ENCODE measurements around the gene MDP1. TPM values are rescaled to one million over a fixed set of nuclear protein-coding genes. Genes with fewer than 3 reads are reported as not detected.

The MDP1 gene
- polyA plus RNA-seq, 1 of the 3 experiments (the other 2 are of a cell fraction): 36.7 TPM

DNA sequence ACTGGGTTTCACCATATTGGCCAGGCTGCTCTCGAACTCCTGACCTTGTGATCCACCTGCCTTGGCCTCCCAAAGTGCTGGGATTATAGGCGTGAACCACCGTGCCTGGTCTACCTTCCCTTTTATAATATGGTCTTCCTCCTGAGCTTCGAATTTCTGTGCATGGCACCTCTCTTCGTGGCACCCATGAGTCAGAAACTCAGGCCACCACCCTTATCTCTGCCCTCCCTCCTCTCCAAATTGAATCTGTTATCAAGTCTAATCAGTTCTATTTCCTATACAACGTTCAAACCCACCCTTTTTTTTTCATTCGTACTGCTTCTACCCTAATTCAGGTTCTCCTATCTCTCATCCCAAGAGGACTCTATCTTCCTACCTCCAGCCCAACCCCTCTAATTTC is 31.6 kb upstream of the MDP1 start:
- Histone ChIP-seq H3K27me3 (ENCODE audit: insufficient read depth) (no peaks in the 10 kb centered on the region), H3K9ac (no peak overlapping the region), H3K27ac (ENCODE audit: low read depth in 2 of 2, low read length in 1 of 2) (no peak overlapping the region), H3K4me1 (ENCODE audit: control insufficient read depth in 1 of 2, insufficient read depth in 2 of 2, low read depth in 1 of 2, low read length in 1 of 2) (peaks cover 6 to 7% of the 10 kb centered on the region in 2 experiments; a peak in 1 of 4 replicates), H2AFZ (ENCODE audit: low read depth) (no peak overlapping the region), H3K9me2 (no peaks in the 10 kb centered on the region), H3K79me2 (ENCODE audit: insufficient read depth) (no peaks in the 10 kb centered on the region), H4K20me1 (ENCODE audit: insufficient read depth) (no peaks in the 10 kb centered on the region), H3K4me3 (ENCODE audit: low read depth in 2 of 2, low read length in 1 of 2) (no peak overlapping the region), H3K9me3 (no peaks in the 10 kb centered on the region), H3K4me2 (no peak overlapping the region), H3K36me3 (replicated peaks in 1 of 2; ENCODE audit: control insufficient read depth in 1 of 2, insufficient read depth in 2 of 2, low read length in 1 of 2) (no peaks in the 10 kb centered on the region), H3F3A (replicated peaks; ENCODE audit: insufficient read depth) (peaks cover 13% of the 10 kb centered on the region)
- no peak for DNase-seq
- TF ChIP-seq JUND (IDR thresholded peaks at IDR 0.05) (no peak), TAF1 (IDR thresholded peaks at IDR 0.05; ENCODE audit: borderline replicate concordance, low read depth, low read length) (no peak), POLR2AphosphoS5 (IDR thresholded peaks at IDR 0.05; ENCODE audit: low read depth, low read length) (no peak), MXI1 (IDR thresholded peaks at IDR 0.05; ENCODE audit: low read depth, low read length) (no peak), EP300 (IDR thresholded peaks at IDR 0.05; ENCODE audit: borderline replicate concordance in 1 of 2, low read depth in 1 of 2, low read length in 1 of 2) (no peak), NFIC (IDR thresholded peaks at IDR 0.05; ENCODE audit: borderline replicate concordance) (no peak), ELF1 (IDR thresholded peaks at IDR 0.05) (no peak), RAD21 (IDR thresholded peaks at IDR 0.05; ENCODE audit: low read length) (no peak), GATA2 (CRISPR knock-in tag; IDR thresholded peaks at IDR 0.05) (no peak), RCOR1 (IDR thresholded peaks at IDR 0.05; ENCODE audit: low read length) (no peak), FOXJ3 (CRISPR knock-in tag; IDR thresholded peaks at IDR 0.05) (no peak), SIN3A (IDR thresholded peaks at IDR 0.05; ENCODE audit: borderline replicate concordance, low read depth, low read length) (no peak), RXRA (IDR thresholded peaks at IDR 0.05; ENCODE audit: borderline replicate concordance, low read depth) (no peak), NRF1 (IDR thresholded peaks at IDR 0.05; ENCODE audit: low read depth, low read length) (no peak)
- TF ChIP-seq, protein P1, sequence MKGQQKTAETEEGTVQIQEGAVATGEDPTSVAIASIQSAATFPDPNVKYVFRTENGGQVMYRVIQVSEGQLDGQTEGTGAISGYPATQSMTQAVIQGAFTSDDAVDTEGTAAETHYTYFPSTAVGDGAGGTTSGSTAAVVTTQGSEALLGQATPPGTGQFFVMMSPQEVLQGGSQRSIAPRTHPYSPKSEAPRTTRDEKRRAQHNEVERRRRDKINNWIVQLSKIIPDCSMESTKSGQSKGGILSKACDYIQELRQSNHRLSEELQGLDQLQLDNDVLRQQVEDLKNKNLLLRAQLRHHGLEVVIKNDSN (IDR thresholded peaks at IDR 0.05; ENCODE audit: borderline replicate concordance, low read depth): no peak
- TF ChIP-seq, protein P2, sequence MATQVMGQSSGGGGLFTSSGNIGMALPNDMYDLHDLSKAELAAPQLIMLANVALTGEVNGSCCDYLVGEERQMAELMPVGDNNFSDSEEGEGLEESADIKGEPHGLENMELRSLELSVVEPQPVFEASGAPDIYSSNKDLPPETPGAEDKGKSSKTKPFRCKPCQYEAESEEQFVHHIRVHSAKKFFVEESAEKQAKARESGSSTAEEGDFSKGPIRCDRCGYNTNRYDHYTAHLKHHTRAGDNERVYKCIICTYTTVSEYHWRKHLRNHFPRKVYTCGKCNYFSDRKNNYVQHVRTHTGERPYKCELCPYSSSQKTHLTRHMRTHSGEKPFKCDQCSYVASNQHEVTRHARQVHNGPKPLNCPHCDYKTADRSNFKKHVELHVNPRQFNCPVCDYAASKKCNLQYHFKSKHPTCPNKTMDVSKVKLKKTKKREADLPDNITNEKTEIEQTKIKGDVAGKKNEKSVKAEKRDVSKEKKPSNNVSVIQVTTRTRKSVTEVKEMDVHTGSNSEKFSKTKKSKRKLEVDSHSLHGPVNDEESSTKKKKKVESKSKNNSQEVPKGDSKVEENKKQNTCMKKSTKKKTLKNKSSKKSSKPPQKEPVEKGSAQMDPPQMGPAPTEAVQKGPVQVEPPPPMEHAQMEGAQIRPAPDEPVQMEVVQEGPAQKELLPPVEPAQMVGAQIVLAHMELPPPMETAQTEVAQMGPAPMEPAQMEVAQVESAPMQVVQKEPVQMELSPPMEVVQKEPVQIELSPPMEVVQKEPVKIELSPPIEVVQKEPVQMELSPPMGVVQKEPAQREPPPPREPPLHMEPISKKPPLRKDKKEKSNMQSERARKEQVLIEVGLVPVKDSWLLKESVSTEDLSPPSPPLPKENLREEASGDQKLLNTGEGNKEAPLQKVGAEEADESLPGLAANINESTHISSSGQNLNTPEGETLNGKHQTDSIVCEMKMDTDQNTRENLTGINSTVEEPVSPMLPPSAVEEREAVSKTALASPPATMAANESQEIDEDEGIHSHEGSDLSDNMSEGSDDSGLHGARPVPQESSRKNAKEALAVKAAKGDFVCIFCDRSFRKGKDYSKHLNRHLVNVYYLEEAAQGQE (IDR thresholded peaks at IDR 0.05; ENCODE audit: low read depth, low read length): no peak
- TF ChIP-seq, protein P3, sequence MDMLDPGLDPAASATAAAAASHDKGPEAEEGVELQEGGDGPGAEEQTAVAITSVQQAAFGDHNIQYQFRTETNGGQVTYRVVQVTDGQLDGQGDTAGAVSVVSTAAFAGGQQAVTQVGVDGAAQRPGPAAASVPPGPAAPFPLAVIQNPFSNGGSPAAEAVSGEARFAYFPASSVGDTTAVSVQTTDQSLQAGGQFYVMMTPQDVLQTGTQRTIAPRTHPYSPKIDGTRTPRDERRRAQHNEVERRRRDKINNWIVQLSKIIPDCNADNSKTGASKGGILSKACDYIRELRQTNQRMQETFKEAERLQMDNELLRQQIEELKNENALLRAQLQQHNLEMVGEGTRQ (IDR thresholded peaks at IDR 0.05; ENCODE audit: borderline replicate concordance, low read depth, low read length): no peak
- POLR2A ChIA-PET: interaction anchor here (1.1 kb wide), 1 partner anchor 61 kb away, joined by 4 read pairs; no protein-coding TSS in a partner anchor
- CTCF ChIA-PET: interaction anchor here (0.8 to 12.0 kb wide), 8 partner anchors 9 to 189 kb away, joined by 3 to 191 read pairs (median 4); partner anchors contain the start of genes CIDEB, DHRS1, NOP9 and RABGGTA
- 57% methylated on average over 7 of the region's 7 CpGs for WGBS (ENCODE audit: low lambda C conversion rate)

Measured in SK-N-SH (cell line).